ENCODE results near the gene SESTD1. TPM values are rescaled to one million over a fixed set of nuclear protein-coding genes. Genes with fewer than 3 reads are reported as not detected.

Gene SESTD1
- total RNA-seq, 1 donor from 2014 or later: 18.5 TPM

DNA sequence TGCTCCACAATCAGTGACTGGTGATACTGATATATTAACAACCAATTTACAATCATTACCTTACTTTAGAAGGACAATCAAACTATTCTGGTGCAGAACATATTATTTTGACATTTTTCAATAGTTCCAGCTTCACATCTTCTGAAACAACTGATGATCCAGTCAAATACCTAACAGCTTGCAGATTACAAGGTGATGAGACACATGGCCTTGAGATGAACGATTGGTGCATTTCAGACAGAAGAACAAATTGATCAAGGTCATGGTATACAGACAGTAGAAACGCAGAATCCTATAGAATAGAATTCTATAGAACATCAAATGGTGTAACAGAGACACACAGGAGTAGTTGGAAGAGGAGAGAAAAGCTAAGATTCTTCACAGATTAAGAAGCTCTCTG, 24.8 kb downstream of the SESTD1 start:
- H3K4me3 ChIP-seq (ENCODE audit: low read depth, low read length): no peak overlapping the region
- no peak for DNase-seq (ENCODE audit: low read depth)
- TF ChIP-seq, protein P1, sequence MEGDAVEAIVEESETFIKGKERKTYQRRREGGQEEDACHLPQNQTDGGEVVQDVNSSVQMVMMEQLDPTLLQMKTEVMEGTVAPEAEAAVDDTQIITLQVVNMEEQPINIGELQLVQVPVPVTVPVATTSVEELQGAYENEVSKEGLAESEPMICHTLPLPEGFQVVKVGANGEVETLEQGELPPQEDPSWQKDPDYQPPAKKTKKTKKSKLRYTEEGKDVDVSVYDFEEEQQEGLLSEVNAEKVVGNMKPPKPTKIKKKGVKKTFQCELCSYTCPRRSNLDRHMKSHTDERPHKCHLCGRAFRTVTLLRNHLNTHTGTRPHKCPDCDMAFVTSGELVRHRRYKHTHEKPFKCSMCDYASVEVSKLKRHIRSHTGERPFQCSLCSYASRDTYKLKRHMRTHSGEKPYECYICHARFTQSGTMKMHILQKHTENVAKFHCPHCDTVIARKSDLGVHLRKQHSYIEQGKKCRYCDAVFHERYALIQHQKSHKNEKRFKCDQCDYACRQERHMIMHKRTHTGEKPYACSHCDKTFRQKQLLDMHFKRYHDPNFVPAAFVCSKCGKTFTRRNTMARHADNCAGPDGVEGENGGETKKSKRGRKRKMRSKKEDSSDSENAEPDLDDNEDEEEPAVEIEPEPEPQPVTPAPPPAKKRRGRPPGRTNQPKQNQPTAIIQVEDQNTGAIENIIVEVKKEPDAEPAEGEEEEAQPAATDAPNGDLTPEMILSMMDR (conservative IDR thresholded peaks at IDR 0.05; ENCODE audit: low read depth, low read length): no peak

DNA sequence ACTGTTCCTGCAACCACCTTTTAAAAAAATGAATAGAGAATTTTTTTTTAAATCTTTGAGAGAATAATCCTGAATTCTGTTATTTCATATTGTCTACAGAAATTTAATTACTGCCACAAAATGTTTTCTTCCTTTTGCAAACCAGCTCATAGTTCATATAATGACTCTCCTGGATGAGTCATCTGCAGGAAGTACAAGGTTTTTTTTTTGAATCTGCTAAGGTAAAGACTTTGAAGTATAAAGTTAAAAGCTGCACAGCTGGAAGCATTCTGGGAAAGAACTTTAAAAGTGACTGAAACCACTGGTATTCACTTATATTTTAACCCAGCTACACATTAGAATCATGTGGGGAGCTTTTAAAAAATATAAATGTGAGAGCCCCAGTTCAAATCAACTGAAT, 25.4 kb downstream of the SESTD1 start:
- DNase-seq (ENCODE audit: low read depth): no peak
- TF ChIP-seq, protein P1 (conservative IDR thresholded peaks at IDR 0.05; ENCODE audit: low read depth, low read length): no peak
- H3K4me3 ChIP-seq (ENCODE audit: low read depth, low read length): no peak overlapping the region

GRCh38 chr2:179238027-179238426, 26.6 kb downstream of the SESTD1 start:
- no peak overlapping the region for H3K4me3 ChIP-seq (ENCODE audit: low read depth, low read length)
- TF ChIP-seq, protein P1 (conservative IDR thresholded peaks at IDR 0.05; ENCODE audit: low read depth, low read length): no peak
- no peak for DNase-seq (ENCODE audit: low read depth)

- DNase-seq (ENCODE audit: low read depth): no peak
- H3K4me3 ChIP-seq (ENCODE audit: low read depth, low read length): no peak overlapping the region
- TF ChIP-seq, protein P1 (conservative IDR thresholded peaks at IDR 0.05; ENCODE audit: low read depth, low read length): no peak
These were observed 27.3 kb downstream of the SESTD1 start for GRCh38 chr2:179237209-179237946.

- TF ChIP-seq, protein P1 (conservative IDR thresholded peaks at IDR 0.05; ENCODE audit: low read depth, low read length): no peak
- peak; percentile 84 for DNase-seq (ENCODE audit: low read depth)
- H3K4me3 ChIP-seq (ENCODE audit: low read depth, low read length): peak overlapping the region; percentile 24
These were observed 29.0 kb downstream of the SESTD1 start for GRCh38 chr2:179235463-179236108.

GRCh38 chr2:179234658-179235240, 29.9 kb downstream of the SESTD1 start:
- TF ChIP-seq, protein P1 (conservative IDR thresholded peaks at IDR 0.05; ENCODE audit: low read depth, low read length): no peak
- no peak for DNase-seq (ENCODE audit: low read depth)
- H3K4me3 ChIP-seq (ENCODE audit: low read depth, low read length): no peak overlapping the region

Measured in epithelial cell of proximal tubule (primary cell).